Uterus (tissue), 2 donors: ENCODE data around the gene LMX1B.

Experiments
- POLR2A ChIP-seq, 2 donors: fragments of 450-650 bp; IDR thresholded peaks; one replicate each; pipeline ENCODE4 v1.6.1; 2016; ENCODE audit warnings: antibody characterized with exemption in 2 of 2, mild to moderate bottlenecking in 1 of 2, moderate library complexity in 1 of 2
- TF ChIP-seq, protein P1 (sequence below), 4 experiments: fragments of 200-600 bp in 2 of 4; fragments of 450-650 bp in 2 of 4; sonication (generic) in 2 of 4; IDR thresholded peaks; one replicate each; pipeline ENCODE4 v1.5.1; 2016 to 2019; ENCODE audit warnings: antibody characterized with exemption in 4 of 4, mild to moderate bottlenecking in 2 of 4, moderate library complexity in 1 of 4

DNA sequence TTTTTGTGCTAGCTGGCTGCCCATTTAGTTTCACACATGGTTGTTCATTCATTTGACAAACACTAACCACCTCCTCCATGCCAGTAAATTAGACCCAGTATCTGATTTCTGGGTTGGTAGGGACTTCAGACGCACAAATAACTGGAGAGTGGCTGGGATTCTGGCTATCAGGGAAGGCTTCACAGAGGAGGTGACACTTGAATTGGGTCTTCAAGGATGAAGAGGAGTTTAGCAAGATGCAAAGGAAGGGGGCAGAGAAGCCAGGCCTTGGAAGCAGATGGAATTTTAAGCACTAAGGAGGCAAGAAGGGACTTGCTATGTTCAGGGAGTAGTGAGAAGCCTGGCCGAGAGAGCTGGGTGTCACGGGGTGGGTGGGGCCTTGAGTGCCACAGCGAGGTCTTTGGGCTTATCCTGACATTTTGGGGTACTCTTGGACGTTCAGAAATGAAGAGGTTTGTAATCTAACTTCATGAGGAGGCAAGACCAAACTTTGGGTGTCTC lies 71.3 kb downstream of the LMX1B start:
- TF ChIP-seq, protein P1, sequence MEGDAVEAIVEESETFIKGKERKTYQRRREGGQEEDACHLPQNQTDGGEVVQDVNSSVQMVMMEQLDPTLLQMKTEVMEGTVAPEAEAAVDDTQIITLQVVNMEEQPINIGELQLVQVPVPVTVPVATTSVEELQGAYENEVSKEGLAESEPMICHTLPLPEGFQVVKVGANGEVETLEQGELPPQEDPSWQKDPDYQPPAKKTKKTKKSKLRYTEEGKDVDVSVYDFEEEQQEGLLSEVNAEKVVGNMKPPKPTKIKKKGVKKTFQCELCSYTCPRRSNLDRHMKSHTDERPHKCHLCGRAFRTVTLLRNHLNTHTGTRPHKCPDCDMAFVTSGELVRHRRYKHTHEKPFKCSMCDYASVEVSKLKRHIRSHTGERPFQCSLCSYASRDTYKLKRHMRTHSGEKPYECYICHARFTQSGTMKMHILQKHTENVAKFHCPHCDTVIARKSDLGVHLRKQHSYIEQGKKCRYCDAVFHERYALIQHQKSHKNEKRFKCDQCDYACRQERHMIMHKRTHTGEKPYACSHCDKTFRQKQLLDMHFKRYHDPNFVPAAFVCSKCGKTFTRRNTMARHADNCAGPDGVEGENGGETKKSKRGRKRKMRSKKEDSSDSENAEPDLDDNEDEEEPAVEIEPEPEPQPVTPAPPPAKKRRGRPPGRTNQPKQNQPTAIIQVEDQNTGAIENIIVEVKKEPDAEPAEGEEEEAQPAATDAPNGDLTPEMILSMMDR (IDR thresholded peaks at IDR 0.05): no peak
- no peak for TF ChIP-seq POLR2A (IDR thresholded peaks at IDR 0.05)
